Measurements from ENCODE around the gene C4A. TPM values are rescaled to one million over a fixed set of nuclear protein-coding genes. Genes with fewer than 3 reads are reported as not detected.

The C4A gene
- total and polyA plus RNA-seq, 2 of the 13 experiments (the other 11 are each of a cell fraction or from before 2014, with no cell fraction given), result 165 to 478 TPM

DNA sequence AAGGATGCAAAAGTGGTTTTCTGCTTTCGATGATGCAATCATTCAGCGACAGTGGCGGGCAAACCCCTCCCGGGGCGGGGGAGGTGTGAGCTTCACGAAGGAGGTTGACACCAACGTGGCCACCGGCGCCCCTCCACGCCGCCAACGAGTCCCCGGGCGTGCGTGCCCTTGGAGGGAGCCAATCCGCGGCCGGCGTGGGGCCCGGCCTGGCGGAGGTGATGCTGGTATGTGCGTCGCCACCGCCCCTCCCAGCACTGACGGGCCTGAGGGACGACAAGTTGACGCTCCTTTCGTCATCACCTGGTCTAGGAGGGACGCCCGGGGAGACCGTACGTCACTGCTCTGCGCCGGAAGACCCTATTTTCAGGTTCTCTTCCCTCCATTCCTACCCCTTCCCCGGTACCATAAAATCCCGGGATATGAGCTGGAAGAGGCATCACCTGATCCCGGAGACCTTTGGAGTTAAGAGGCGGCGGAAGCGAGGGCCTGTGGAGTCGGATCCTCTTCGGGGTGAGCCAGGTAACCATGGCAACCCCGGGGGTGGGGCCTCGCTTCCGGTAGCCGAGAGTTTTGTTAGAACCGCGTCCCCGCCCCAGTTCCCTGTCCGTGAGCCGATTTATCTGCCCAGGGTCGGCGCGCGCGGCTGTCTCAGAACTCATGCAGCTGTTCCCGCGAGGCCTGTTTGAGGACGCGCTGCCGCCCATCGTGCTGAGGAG, 9.7 kb upstream of the C4A start, which contains the start of gene DXO (continued):
- TF ChIP-seq ZNF589 (CRISPR knock-in tag; conservative IDR thresholded peaks at IDR 0.05), result peak; percentile 96
- no peak for TF ChIP-seq HNRNPH1 (optimal IDR thresholded peaks at IDR 0.05; ENCODE audit: low read depth, low read length)
- TF ChIP-seq, protein P1, sequence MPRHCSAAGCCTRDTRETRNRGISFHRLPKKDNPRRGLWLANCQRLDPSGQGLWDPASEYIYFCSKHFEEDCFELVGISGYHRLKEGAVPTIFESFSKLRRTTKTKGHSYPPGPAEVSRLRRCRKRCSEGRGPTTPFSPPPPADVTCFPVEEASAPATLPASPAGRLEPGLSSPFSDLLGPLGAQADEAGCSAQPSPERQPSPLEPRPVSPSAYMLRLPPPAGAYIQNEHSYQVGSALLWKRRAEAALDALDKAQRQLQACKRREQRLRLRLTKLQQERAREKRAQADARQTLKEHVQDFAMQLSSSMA (CRISPR knock-in tag; IDR thresholded peaks at IDR 0.05), result no peak
- peak; percentile 27; the same call in 1 of the 2 replicates for TF ChIP-seq ZNF619 (CRISPR knock-in tag; IDR thresholded peaks at IDR 0.05)
- no peak for TF ChIP-seq SRSF4 (IDR thresholded peaks at IDR 0.05; ENCODE audit: low read depth, low read length, poor library complexity, severe bottlenecking)
- peak; percentile 82 for TF ChIP-seq CCDC6 (CRISPR knock-in tag; IDR thresholded peaks at IDR 0.05)
- TF ChIP-seq NFATC3 (CRISPR knock-in tag; IDR thresholded peaks at IDR 0.05), result peak; percentile 8; the same call in 1 of the 2 replicates
- TF ChIP-seq ZNF20 (CRISPR knock-in tag; IDR thresholded peaks at IDR 0.05), result 0 out of 2 replicates have a peak, but pooled peaks have one; percentile 27
- peak; percentile 63 for TF ChIP-seq CBX1 (IDR thresholded peaks at IDR 0.05; ENCODE audit: low read depth)
- TF ChIP-seq MTA3 (CRISPR knock-in tag; IDR thresholded peaks at IDR 0.05), result no peak
- peak; percentile 75 for TF ChIP-seq ISL2 (CRISPR knock-in tag; IDR thresholded peaks at IDR 0.05)
- TF ChIP-seq, protein P2, sequence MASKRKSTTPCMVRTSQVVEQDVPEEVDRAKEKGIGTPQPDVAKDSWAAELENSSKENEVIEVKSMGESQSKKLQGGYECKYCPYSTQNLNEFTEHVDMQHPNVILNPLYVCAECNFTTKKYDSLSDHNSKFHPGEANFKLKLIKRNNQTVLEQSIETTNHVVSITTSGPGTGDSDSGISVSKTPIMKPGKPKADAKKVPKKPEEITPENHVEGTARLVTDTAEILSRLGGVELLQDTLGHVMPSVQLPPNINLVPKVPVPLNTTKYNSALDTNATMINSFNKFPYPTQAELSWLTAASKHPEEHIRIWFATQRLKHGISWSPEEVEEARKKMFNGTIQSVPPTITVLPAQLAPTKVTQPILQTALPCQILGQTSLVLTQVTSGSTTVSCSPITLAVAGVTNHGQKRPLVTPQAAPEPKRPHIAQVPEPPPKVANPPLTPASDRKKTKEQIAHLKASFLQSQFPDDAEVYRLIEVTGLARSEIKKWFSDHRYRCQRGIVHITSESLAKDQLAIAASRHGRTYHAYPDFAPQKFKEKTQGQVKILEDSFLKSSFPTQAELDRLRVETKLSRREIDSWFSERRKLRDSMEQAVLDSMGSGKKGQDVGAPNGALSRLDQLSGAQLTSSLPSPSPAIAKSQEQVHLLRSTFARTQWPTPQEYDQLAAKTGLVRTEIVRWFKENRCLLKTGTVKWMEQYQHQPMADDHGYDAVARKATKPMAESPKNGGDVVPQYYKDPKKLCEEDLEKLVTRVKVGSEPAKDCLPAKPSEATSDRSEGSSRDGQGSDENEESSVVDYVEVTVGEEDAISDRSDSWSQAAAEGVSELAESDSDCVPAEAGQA (IDR thresholded peaks at IDR 0.05; ENCODE audit: low read depth), result peak; percentile 99
- TF ChIP-seq, protein P2 (CRISPR knock-in tag; IDR thresholded peaks at IDR 0.05; ENCODE audit: borderline replicate concordance), result 0 out of 2 replicates have a peak, but pooled peaks have one; percentile 49
- TF ChIP-seq HNRNPK (IDR thresholded peaks at IDR 0.05; ENCODE audit: low read depth, low read length, poor library complexity, severe bottlenecking), result no peak
- TF ChIP-seq PAWR (CRISPR knock-in tag; IDR thresholded peaks at IDR 0.05; ENCODE audit: borderline replicate concordance), result 0 out of 2 replicates have a peak, but pooled peaks have one; percentile 5
- TF ChIP-seq, protein P3, sequence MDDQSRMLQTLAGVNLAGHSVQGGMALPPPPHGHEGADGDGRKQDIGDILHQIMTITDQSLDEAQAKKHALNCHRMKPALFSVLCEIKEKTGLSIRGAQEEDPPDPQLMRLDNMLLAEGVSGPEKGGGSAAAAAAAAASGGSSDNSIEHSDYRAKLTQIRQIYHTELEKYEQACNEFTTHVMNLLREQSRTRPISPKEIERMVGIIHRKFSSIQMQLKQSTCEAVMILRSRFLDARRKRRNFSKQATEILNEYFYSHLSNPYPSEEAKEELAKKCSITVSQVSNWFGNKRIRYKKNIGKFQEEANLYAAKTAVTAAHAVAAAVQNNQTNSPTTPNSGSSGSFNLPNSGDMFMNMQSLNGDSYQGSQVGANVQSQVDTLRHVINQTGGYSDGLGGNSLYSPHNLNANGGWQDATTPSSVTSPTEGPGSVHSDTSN (CRISPR knock-in tag; IDR thresholded peaks at IDR 0.05; ENCODE audit: borderline replicate concordance), result peak; percentile 47; the same call in 1 of the 2 replicates
- TF ChIP-seq RFX1 (IDR thresholded peaks at IDR 0.05), result peak; percentile 97
- no peak; the same call in 1 of the 2 replicates for TF ChIP-seq HMG20B (CRISPR knock-in tag; conservative IDR thresholded peaks at IDR 0.05)
- no peak for TF ChIP-seq ATAD3A (CRISPR knock-in tag; IDR thresholded peaks at IDR 0.05)
- peak; percentile 32; the same call in 1 of the 2 replicates for TF ChIP-seq NCOR1 (IDR thresholded peaks at IDR 0.05; ENCODE audit: borderline replicate concordance, low read length)

Measured in HepG2 (cell line).